Naive thymus-derived CD4-positive, alpha-beta T cell (primary cell): ENCODE data around the gene ITGB5. TPM values are rescaled to one million over a fixed set of nuclear protein-coding genes. Genes with fewer than 3 reads are reported as not detected.

Experiments used
- ATAC-seq: fragments of 150-1000 bp; cut with Tn5 transposase; 2 replicates; pipeline ENCODE4 v1.10.0; 2021; ENCODE audit warnings: mild to moderate bottlenecking, moderate library complexity
- CTCF ChIA-PET: fragments of 350-600 bp; sonication (Branson Sonifier 250); formaldehyde crosslinking; loops from one replicate; lab custom pipeline; 2021; ENCODE audit warnings: antibody characterized with exemption; lab: Charles Lee
- POLR2A ChIA-PET: fragments of 350-600 bp; sonication (Branson Sonifier 250); formaldehyde crosslinking; loops from one replicate; lab custom pipeline; 2021; ENCODE audit warnings: antibody characterized with exemption, inconsistent platforms; lab: Charles Lee
- DNase-seq, 9 donors: peaks; one replicate each; pipeline versions ENCODE4 v3.0.0 to v3.0.0-alpha.2; 2020 to 2022; ENCODE audit warnings: mixed read lengths in 1 of 9
- H3K27ac ChIP-seq: one replicate; pipeline ENCODE4 v1.7.0; 2013; ENCODE audit warnings: mild to moderate bottlenecking, low read depth, low read length, moderate library complexity
- H3K27me3 ChIP-seq, 2 donors: one replicate each; pipeline ENCODE4 v1.7.0; 2013; ENCODE audit warnings: low read length in 2 of 2, mild to moderate bottlenecking in 2 of 2, moderate library complexity in 2 of 2; ENCODE audit not compliant: control insufficient read depth in 2 of 2, insufficient read depth in 2 of 2
- H3K36me3 ChIP-seq, 3 experiments: 1 replicate in 2 of 3; 2 replicates in 1 of 3; pipeline ENCODE4 v1.7.0; 2013; ENCODE audit warnings: low read length in 3 of 3, mild to moderate bottlenecking in 3 of 3, moderate library complexity in 1 of 3; ENCODE audit not compliant: insufficient read depth in 3 of 3, control insufficient read depth in 2 of 3
- H3K4me1 ChIP-seq, 2 donors: one replicate each; pipeline ENCODE4 v1.7.0; 2013; ENCODE audit warnings: low read length in 2 of 2, mild to moderate bottlenecking in 2 of 2, moderate library complexity in 1 of 2; ENCODE audit not compliant: control insufficient read depth in 2 of 2, insufficient read depth in 2 of 2
- H3K4me3 ChIP-seq: 2 replicates; pipeline ENCODE4 v1.7.0; 2013; ENCODE audit warnings: mild to moderate bottlenecking, low read length
- H3K9me3 ChIP-seq, 3 experiments: 1 replicate in 2 of 3; 2 replicates in 1 of 3; pipeline ENCODE4 v1.7.0; 2013; ENCODE audit warnings: low read length in 3 of 3; ENCODE audit not compliant: control insufficient read depth in 2 of 3
- H3K27ac Mint-ChIP-seq, 9 donors: one replicate each; pipeline ENCODE4 v1.8.0; 2020 to 2022; ENCODE audit warnings: mixed read lengths in 9 of 9, mild to moderate bottlenecking in 8 of 9, moderate library complexity in 5 of 9, inconsistent platforms in 2 of 9
- H3K27me3 Mint-ChIP-seq, 5 donors: one replicate each; pipeline ENCODE4 v1.8.0; 2021 to 2022; ENCODE audit warnings: mixed read lengths in 5 of 5, mild to moderate bottlenecking in 1 of 5
- H3K36me3 Mint-ChIP-seq, 5 donors: one replicate each; pipeline ENCODE4 v1.8.0; 2020 to 2022; ENCODE audit warnings: mixed read lengths in 5 of 5, mild to moderate bottlenecking in 3 of 5, inconsistent platforms in 1 of 5
- H3K4me1 Mint-ChIP-seq, 7 donors: one replicate each; pipeline ENCODE4 v1.8.0; 2020 to 2022; ENCODE audit warnings: mixed read lengths in 7 of 7, mild to moderate bottlenecking in 3 of 7, inconsistent platforms in 1 of 7
- H3K4me3 Mint-ChIP-seq, 10 donors: one replicate each; pipeline ENCODE4 v1.8.0; 2020 to 2022; ENCODE audit warnings: mild to moderate bottlenecking in 10 of 10, mixed read lengths in 10 of 10, moderate library complexity in 6 of 10, inconsistent platforms in 2 of 10
- H3K9me3 Mint-ChIP-seq, 11 donors: one replicate each; pipeline ENCODE4 v1.8.0; 2020 to 2022; ENCODE audit warnings: mixed read lengths in 11 of 11, mild to moderate bottlenecking in 4 of 11, inconsistent platforms in 1 of 11, moderate library complexity in 1 of 11
- intact Hi-C, 2 donors: fragments of 100-400 bp; cut with micrococcal nuclease; formaldehyde crosslinking; loops; one replicate each; pipeline ENCODE4 v1.15.1; 2023
- polyA plus RNA-seq, 2 donors: library from polyadenylated mRNA; unstranded; fragments of 300-500 nt; fragmentation: Illumina TruSeq; gene quantifications; one replicate each; pipeline ENCODE4 v1.2.3, GENCODE V29; 2021
- total RNA-seq, 6 experiments: library from RNA in 5 of 6; stranded (reverse) in 5 of 6; gene quantifications; 1 replicate in 5 of 6; 2 replicates in 1 of 6; pipeline ENCODE4 v1.2.3 and lab custom pipeline; 2021 to 2026

ITGB5 gene
- 1 to 10 TPM in 3 of 5 experiments, under 1 TPM in 1, not detected in 1; 0.29 to 3.5 (median 2.5) TPM for total RNA-seq
- polyA plus RNA-seq = under 1 TPM in 1 of 2 donors, not detected in 1; 0.70 TPM
- total RNA-seq (lab: John Stamatoyannopoulos, UW) = 1.5 reads per million, percentile 4 among the genes with 10 or more reads in this experiment

GRCh38 chr3:124887177-124887931 is at the start of gene ITGB5:
Gene ITGB5, minus strand, starts transcription at chr3:124887365. Its CDS starts 365 bp downstream, at chr3:124887000.
- H3K27ac ChIP-seq = no peak within 1 kb of the TSS
- H3K27me3 ChIP-seq = peaks cover 0 to 5% of the 10 kb centered on the region in 2 donors
- no peaks in the 10 kb centered on the region for H3K4me1 ChIP-seq
- Mint-ChIP-seq H3K4me3 (peak within 1 kb of the TSS; percentile 59 to 79 (median 76)), H3K9me3 (peaks cover 0 to 2% (median 0%) of the 10 kb centered on the region in 11 donors), H3K4me1 (peaks cover 0 to 11% (median 7%) of the 10 kb centered on the region in 7 donors), H3K27me3 (peaks cover 50 to 66% (median 62%) of the 10 kb centered on the region in 5 donors), H3K27ac (peak within 1 kb of the TSS in 1 of 9 donors; percentile 17), H3K36me3 (no peaks in the 10 kb centered on the region)
- ATAC-seq (peak; percentile 71), DNase-seq (peak in 6 of 9 donors; percentile 1 to 54 (median 12))
- POLR2A ChIA-PET = no interaction called here
- no peaks in the 10 kb centered on the region for H3K9me3 ChIP-seq
- H3K4me3 ChIP-seq = peak within 1 kb of the TSS; percentile 41
- CTCF ChIA-PET = no interaction called here
- intact Hi-C loops = loop anchor here in 1 of 2 donors (5.0 kb wide), 1 partner anchor 50 kb away; no protein-coding TSS in a partner anchor
- H3K36me3 ChIP-seq = no peaks in the 10 kb centered on the region

- CTCF ChIA-PET = interaction anchor here (1.1 kb wide), 1 partner anchor 9 kb away, joined by 3 read pairs; no protein-coding TSS in a partner anchor
- intact Hi-C loops = no loop called here
- peaks cover 0 to 3% (median 0%) of the 10 kb centered on the region in 11 donors for H3K9me3 Mint-ChIP-seq
Observed at GRCh38 chr3:124935794-124936542, 48.8 kb upstream of the ITGB5 start.

GRCh38 chr3:124935264-124935663 is 48.1 kb upstream of the ITGB5 start:
- H3K36me3 Mint-ChIP-seq = no peaks in the 10 kb centered on the region
- Histone ChIP-seq H3K36me3 (no peaks in the 10 kb centered on the region), H3K27ac (no peak overlapping the region), H3K4me1 (no peaks in the 10 kb centered on the region), H3K27me3 (no peaks in the 10 kb centered on the region), H3K4me3 (no peak overlapping the region), H3K9me3 (no peaks in the 10 kb centered on the region)
- POLR2A ChIA-PET = no interaction called here
- peaks cover 0 to 3% (median 0%) of the 10 kb centered on the region in 11 donors for H3K9me3 Mint-ChIP-seq
- H3K4me1 Mint-ChIP-seq = peaks cover 0 to 2% (median 0%) of the 10 kb centered on the region in 7 donors
- H3K27me3 Mint-ChIP-seq = peaks cover 0 to 51% (median 14%) of the 10 kb centered on the region in 5 donors
- intact Hi-C loops = no loop called here
- no peak overlapping the region for H3K27ac Mint-ChIP-seq
- DNase-seq (no peak), ATAC-seq (no peak)
- CTCF ChIA-PET = interaction anchor here (1.1 to 1.4 kb wide), 2 partner anchors 9 to 11 kb away, joined by 3 read pairs; no protein-coding TSS in a partner anchor
- H3K4me3 Mint-ChIP-seq = no peak overlapping the region

More at GRCh38 chr3:124935794-124936542, 48.8 kb upstream of the ITGB5 start:
- H3K4me1 Mint-ChIP-seq = peaks cover 0 to 2% (median 0%) of the 10 kb centered on the region in 7 donors
- Histone ChIP-seq H3K27ac (no peak overlapping the region), H3K4me3 (no peak overlapping the region), H3K4me1 (no peaks in the 10 kb centered on the region), H3K36me3 (no peaks in the 10 kb centered on the region), H3K27me3 (no peaks in the 10 kb centered on the region), H3K9me3 (no peaks in the 10 kb centered on the region)
- DNase-seq (no peak), ATAC-seq (no peak)
- no peak overlapping the region for H3K27ac Mint-ChIP-seq
- H3K4me3 Mint-ChIP-seq = no peak overlapping the region
- peaks cover 0 to 51% (median 14%) of the 10 kb centered on the region in 5 donors for H3K27me3 Mint-ChIP-seq
- POLR2A ChIA-PET = no interaction called here
- H3K36me3 Mint-ChIP-seq = no peaks in the 10 kb centered on the region

GRCh38 chr3:124934577-124934976 is 47.4 kb upstream of the ITGB5 start, which contains the start of gene MUC13:
Gene MUC13, minus strand, starts transcription at chr3:124934751. Its CDS starts 39 bp downstream, at chr3:124934712.
- H3K27me3 ChIP-seq = no peaks in the 10 kb centered on the region
- no peaks in the 10 kb centered on the region for H3K9me3 ChIP-seq
- H3K4me3 ChIP-seq = no peak within 1 kb of the TSS
- peaks cover 0 to 3% (median 0%) of the 10 kb centered on the region in 11 donors for H3K9me3 Mint-ChIP-seq
- H3K27ac Mint-ChIP-seq = peak within 1 kb of the TSS in 1 of 9 donors; percentile 22
- CTCF ChIA-PET = interaction anchor here (0.9 to 1.4 kb wide), 2 partner anchors 10 to 173 kb away, joined by 3 read pairs; no protein-coding TSS in a partner anchor
- H3K36me3 Mint-ChIP-seq = no peaks in the 10 kb centered on the region
- ATAC-seq = no peak
- no peak within 1 kb of the TSS for H3K4me3 Mint-ChIP-seq
- H3K36me3 ChIP-seq = no peaks in the 10 kb centered on the region
- no peak for DNase-seq
- H3K4me1 ChIP-seq = no peaks in the 10 kb centered on the region
- H3K27ac ChIP-seq = no peak within 1 kb of the TSS
- peaks cover 0 to 2% (median 0%) of the 10 kb centered on the region in 7 donors for H3K4me1 Mint-ChIP-seq
- intact Hi-C loops = no loop called here
- POLR2A ChIA-PET = no interaction called here
- peaks cover 0 to 52% (median 8%) of the 10 kb centered on the region in 5 donors for H3K27me3 Mint-ChIP-seq

- DNase-seq (peak; percentile 19 to 61 (median 37)), ATAC-seq (peak; percentile 79)
- Mint-ChIP-seq H3K36me3 (no peaks in the 10 kb centered on the region), H3K27ac (peak overlapping the region in 2 of 9 donors; percentile 18 to 49), H3K4me3 (no peak overlapping the region), H3K9me3 (no peaks in the 10 kb centered on the region), H3K27me3 (peaks cover 0 to 57% (median 11%) of the 10 kb centered on the region in 5 donors), H3K4me1 (peaks cover 0 to 8% (median 0%) of the 10 kb centered on the region in 7 donors)
- Histone ChIP-seq H3K4me3 (no peak overlapping the region), H3K27me3 (no peaks in the 10 kb centered on the region), H3K36me3 (no peaks in the 10 kb centered on the region), H3K9me3 (no peaks in the 10 kb centered on the region), H3K27ac (no peak overlapping the region), H3K4me1 (no peaks in the 10 kb centered on the region)
- ChIA-PET CTCF (interaction anchor here (0.6 to 1.6 kb wide), 3 partner anchors 13 to 563 kb away, joined by 3 to 6 read pairs (median 3); no protein-coding TSS in a partner anchor), POLR2A (no interaction called here)
- intact Hi-C loops = loop anchor here (1.0 to 10.0 kb wide), 8 partner anchors 67 to 657 kb away; partner anchors contain the start of gene HEG1 (in 1 of the 2)
Observed at GRCh38 chr3:124928333-124929202, 41.4 kb upstream of the ITGB5 start.
